Breast epithelium (tissue), 3 donors: Measurements from ENCODE around the gene ORAI2.
"Not testable (repeated sequence)": the region's sequence is repeated elsewhere in the genome, so short reads cannot be mapped to it uniquely, and the experiment has no call there.

Experiments used
- POLR2A ChIP-seq: fragments of 450-650 bp; IDR thresholded peaks from one replicate; pipeline ENCODE4 v1.6.1; 2016; ENCODE audit warnings: antibody characterized with exemption, mild to moderate bottlenecking, moderate library complexity
- POLR2AphosphoS5 ChIP-seq, 3 donors: sonication (generic); formaldehyde crosslinking; IDR thresholded peaks; one replicate each; pipeline ENCODE4 v1.6.1; 2017; ENCODE audit warnings: antibody characterized with exemption in 3 of 3
- TF ChIP-seq, protein P1 (sequence below), 3 donors: fragments of 450-650 bp; IDR thresholded peaks; one replicate each; pipeline ENCODE4 v1.5.1; 2016 to 2017; ENCODE audit warnings: antibody characterized with exemption in 3 of 3, mild to moderate bottlenecking in 3 of 3, moderate library complexity in 3 of 3

DNA sequence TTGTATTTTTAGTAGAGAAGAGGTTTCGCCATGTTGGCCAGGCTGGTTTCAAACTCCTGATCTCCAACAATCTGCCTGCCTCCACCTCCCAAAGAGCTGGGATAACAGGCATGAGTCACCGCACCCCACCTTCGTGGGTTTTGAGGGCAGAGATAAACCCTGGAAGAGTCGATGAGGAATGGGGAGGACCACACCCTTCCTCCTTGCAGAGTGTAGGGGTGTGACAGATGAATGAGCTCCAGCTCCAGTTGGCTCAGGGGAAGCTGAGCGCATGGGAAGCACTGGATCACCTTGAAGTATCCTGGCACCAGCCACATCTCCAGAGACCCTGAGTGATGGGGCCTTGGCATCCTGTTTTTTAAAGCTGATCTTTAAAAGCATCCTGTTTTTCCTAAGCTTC, 50.9 kb downstream of the ORAI2 start:
- not testable (repeated sequence) for TF ChIP-seq POLR2AphosphoS5 (IDR thresholded peaks at IDR 0.05); POLR2A
- TF ChIP-seq, protein P1, sequence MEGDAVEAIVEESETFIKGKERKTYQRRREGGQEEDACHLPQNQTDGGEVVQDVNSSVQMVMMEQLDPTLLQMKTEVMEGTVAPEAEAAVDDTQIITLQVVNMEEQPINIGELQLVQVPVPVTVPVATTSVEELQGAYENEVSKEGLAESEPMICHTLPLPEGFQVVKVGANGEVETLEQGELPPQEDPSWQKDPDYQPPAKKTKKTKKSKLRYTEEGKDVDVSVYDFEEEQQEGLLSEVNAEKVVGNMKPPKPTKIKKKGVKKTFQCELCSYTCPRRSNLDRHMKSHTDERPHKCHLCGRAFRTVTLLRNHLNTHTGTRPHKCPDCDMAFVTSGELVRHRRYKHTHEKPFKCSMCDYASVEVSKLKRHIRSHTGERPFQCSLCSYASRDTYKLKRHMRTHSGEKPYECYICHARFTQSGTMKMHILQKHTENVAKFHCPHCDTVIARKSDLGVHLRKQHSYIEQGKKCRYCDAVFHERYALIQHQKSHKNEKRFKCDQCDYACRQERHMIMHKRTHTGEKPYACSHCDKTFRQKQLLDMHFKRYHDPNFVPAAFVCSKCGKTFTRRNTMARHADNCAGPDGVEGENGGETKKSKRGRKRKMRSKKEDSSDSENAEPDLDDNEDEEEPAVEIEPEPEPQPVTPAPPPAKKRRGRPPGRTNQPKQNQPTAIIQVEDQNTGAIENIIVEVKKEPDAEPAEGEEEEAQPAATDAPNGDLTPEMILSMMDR (IDR thresholded peaks at IDR 0.05) = not testable (repeated sequence)
